H54 (cell line): ENCODE measurements around the gene POPDC3.

ENCODE experiments used
- DNase-seq: peaks from one replicate; pipeline ENCODE4 v3.0.0; 2011; ENCODE audit warnings: low spot score, mixed read lengths; ENCODE audit not compliant: insufficient read length
- FAIRE-seq: peaks from 3 replicates; lab custom pipeline; 2011; peaks lifted over from hg19 to GRCh38; lab: Jason Lieb, UNC
- POLR2A ChIP-seq: IDR thresholded peaks from 2 replicates; pipeline ENCODE4 v1.6.1; 2011; ENCODE audit warnings: low read depth, mild to moderate bottlenecking, low read length

POPDC3 gene

DNA sequence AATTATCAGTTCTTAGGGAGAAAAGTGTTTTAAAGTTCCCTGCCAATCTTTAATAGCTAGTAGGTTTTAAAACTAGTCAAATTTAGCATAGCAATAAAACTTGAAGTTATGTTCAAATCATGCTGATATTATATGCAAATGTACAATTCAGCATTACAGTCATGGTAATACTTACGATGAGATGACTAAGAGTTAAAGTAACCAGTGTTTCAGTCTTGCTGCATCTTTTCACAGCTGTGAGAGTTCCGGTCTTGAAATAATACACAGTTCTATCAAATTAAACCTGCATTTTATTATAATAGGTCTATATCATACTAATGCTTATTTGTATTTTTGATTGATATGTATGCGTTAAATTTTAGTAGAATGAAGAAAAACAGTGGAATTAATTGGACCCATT lies 26.1 kb downstream of the POPDC3 start:
- DNase-seq (no peak), FAIRE-seq (no peak)
- no peak for TF ChIP-seq POLR2A

DNA sequence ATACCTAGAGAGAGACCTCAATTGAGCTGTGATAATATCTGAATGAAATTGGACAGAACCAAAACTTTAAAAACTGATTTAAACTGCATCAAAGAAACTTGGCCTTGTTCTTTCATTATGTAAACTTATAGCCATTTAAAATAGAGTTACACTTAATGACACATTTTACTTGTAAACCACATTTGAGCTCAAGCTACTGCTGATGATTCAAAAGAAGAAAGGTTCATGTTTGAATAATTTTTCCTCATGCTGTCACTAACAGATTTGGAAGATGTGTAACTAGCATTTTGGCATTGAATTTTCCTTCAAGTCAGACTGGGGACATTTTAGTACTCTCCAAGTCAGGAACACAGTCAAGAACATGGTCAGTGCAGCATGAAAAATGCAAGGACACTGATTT lies 26.9 kb downstream of the POPDC3 start:
- FAIRE-seq (no peak), DNase-seq (no peak)
- TF ChIP-seq POLR2A = no peak

DNA sequence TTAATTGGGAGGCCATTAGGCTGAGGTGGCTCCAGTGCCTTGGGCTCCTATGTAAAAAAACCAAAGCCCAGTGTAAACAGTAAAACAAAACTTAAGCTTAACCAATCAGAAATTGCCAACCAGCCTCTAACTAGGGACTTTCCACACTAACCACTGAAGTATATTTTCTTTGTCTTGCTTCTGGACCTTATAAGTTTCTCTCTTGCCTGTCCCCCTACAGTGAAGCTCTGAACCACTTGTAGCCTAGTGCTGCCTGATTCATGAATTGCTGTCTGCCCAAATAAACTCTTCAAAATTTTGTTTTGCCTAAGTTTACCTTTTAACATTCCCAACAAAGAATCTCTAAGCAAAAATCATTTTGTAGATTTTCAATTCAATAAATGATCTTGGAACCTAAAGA lies 28.2 kb downstream of the POPDC3 start:
- no peak for FAIRE-seq
- DNase-seq = no peak
- no peak for TF ChIP-seq POLR2A

DNA sequence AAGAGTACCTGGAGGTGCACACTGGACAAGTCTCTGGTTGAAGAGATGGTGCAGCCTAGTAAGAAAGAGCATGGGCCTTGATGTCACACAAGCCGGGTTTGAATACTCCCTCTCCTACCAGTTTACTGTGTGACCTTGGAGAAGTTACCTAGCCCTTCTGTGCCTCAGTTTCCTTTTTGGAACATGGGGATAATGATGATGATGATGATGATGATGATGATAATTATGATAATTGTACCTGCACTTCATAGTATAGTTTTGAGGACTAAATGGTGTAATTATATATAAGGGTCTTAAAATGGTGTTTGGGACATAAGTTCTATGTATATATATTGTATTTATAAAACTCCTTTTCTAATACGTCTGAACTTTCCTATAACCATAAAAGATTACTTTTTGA lies 41.7 kb downstream of the POPDC3 start:
- FAIRE-seq (no peak), DNase-seq (no peak)
- TF ChIP-seq POLR2A = no peak

DNA sequence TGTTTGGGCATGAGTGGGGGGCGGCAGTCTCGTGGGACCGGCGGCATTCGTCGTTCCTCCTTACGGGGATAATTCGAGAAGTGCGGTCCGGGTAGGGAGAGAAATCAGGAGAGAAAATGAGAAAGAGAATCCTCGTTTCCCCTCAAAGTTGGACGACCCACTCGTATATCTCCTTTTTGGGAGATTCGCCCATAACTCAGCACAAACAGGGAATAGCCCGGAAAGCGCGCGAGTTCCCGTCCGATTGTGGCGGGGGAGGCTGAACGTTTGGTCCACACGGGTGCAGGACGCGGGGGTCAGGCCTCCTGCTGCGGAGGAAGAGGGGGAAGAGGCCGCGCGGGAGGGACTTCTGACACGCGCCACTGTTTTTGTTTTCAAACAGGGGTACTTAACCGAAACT lies 42.4 kb downstream of the POPDC3 start:
- FAIRE-seq = no peak
- no peak for TF ChIP-seq POLR2A

DNA sequence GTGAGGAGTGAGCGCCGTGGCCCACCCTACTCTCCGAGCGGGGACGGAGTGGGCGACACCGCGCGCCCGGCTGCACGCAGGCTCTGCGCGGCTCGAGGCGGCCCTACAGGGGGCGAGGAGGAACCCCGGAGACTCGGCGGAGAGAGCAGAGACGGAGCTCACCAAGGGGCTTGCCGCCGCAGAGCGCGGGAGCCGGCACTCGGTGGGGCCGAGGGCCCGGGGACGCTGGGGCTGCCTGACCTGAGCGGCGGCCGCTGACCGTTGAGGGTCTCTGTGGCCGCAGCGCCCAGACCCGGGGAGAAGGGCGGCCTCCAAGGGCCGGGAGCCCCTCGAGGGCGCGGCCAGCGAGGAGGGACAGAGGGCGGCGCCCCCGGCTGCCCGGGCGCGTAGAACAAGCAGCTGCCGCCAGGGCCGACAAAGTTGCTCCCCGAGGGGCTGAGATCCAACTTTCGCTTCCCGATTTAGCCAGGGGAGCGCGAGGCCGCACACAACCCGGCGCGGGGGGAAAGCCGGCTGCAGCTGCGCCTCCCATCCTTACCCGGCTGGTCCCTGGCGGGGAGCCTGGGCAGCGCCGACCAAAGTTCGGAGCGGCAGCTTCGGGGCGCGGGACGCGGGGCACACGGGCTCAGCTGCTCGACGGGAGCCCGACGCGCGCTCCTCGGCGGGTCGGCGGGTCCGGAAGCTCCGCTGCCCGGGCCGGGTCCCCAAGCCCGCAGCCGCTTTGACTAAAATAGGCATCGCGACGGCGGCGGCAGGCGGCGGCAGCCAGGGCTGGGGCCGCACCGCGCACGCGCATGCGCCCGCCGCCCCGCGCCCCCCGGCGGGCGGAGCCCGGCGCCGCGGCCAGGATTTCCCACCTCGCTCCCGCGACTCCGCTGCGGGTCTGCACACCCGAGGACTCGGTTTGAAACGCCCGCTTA lies 43.1 kb downstream of the POPDC3 start:
- DNase-seq = peak; percentile 16
- peak; percentile 14; the same call in 1 of the 2 replicates for TF ChIP-seq POLR2A
- FAIRE-seq = no peak

More for the DNA sequence above, 42.4 kb downstream of the POPDC3 start:
- no peak for DNase-seq

DNA sequence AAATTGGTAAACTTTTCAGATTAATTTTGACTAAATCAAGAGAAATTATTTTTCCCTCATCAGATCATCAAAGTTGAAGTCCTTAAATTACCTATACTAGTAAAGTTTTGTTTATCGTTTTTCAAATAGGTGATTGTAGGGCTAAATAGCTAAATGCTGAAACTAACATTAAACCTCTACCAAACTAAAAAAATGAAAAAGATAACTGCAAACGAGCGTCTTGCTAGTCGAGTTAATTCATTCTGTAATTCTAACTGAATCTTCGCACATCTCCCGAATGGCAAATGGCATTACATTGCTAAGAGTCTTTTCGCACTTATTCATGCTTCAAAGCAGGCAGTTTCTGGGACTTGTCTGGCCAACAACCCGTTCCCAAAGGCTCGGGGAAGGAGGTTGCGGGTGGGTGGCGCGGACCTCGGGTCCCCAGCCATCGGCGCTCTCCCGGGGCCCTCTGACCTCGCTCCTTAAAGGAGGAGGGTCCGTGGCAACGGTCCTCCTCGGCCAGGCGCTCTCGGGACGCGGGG lies 43.8 kb downstream of the POPDC3 start:
- no peak for FAIRE-seq

DNA sequence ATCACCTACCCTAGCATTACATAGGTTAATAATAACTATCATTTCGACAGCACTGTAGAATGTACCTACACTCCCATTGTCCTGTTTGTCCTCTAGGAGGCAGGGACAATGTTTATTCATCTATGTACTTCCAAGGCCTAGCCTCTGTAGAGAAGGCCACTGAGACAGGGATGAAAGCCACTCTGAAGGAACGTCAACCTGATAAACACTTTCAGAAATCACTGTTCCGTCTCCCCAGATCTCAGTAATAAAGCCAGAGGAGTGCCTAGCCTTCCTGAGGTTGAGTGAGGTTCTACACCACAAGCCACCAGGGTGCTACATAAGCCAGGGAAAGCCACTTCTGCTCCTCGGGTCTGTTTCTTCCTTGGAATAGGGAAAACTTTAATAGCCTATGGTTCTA lies 44.8 kb downstream of the POPDC3 start:
- FAIRE-seq = no peak
- no peak for TF ChIP-seq POLR2A
- no peak for DNase-seq

More for the DNA sequence above, 43.8 kb downstream of the POPDC3 start:
- no peak for TF ChIP-seq POLR2A
- no peak for DNase-seq

DNA sequence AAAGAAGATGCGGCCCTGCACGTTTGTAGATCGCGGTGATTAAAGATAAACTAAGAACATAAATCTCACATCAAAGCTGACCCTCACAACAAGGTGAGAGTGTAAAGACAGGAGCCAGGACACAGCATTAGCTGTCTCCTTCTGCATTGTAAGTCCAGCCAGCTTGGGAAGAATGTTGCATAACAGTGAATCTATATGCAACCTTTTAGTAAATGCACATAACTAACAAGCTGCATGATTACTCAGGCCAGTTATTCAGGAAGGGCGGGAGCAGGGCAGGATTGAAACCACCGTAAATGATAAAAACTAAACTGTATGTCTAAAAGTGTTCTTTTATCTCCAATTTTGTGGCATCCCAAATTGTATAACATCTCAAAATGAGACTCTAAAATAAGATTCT lies 57.1 kb downstream of the POPDC3 start:
- FAIRE-seq (no peak), DNase-seq (no peak)
- TF ChIP-seq POLR2A = no peak

DNA sequence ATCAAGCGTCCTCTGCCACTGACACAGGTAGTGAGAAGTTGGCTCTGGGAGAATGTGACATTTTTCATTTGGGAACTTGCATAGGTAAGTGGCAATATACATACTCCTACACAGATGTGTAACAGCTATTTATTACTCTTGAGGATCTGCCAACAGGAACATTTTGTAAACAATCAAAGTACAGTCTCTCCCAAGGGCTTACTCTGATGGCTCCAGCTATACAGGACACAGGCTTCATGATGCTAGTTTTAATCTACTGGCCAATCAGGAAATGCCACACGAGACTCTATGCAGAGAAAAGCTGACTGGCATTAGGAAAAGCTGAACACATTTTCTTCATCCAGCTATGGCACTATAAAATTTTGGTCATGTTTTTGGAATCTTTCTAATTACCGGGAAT lies 57.8 kb downstream of the POPDC3 start:
- FAIRE-seq = no peak
- no peak for DNase-seq
- TF ChIP-seq POLR2A = no peak

DNA sequence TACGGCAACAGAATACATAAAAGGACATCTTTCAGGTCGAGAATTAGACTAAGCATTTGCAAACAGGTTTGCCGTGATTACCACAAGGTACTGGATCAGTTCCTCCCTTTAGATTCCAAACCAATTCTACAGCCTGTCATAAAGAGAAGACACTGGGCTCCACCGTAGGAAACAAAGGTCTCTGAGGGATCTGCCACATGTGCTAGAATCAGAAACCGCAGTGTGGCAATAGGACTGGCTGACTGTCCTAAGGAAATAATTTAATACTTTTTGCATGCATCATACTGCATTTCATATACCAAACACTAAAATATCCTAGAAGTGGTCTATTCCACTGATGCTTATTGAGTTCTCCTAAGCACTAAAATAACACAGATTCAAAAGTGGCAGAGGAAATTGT lies 59.2 kb downstream of the POPDC3 start:
- DNase-seq (no peak), FAIRE-seq (no peak)
- no peak for TF ChIP-seq POLR2A

DNA sequence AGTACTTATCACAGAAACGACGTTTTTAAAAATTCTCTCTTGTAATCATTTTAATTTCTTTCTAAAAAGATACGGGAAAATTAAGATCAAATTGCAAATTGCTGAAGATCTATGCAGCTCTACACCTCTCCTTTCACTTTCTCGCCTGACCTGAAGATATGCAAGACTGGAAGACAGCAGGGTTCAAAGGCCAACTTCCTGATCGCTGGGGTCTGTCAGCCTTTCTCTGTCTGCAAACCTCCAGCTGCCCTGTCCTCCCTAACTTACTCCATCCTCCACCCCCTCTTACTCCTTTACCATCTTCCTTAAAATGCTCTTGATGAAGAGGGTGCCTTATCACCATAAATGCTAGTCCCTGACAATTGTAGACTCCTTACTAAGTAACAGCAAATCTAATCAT lies 63.7 kb downstream of the POPDC3 start:
- TF ChIP-seq POLR2A = no peak
- DNase-seq = no peak
- FAIRE-seq = no peak

DNA sequence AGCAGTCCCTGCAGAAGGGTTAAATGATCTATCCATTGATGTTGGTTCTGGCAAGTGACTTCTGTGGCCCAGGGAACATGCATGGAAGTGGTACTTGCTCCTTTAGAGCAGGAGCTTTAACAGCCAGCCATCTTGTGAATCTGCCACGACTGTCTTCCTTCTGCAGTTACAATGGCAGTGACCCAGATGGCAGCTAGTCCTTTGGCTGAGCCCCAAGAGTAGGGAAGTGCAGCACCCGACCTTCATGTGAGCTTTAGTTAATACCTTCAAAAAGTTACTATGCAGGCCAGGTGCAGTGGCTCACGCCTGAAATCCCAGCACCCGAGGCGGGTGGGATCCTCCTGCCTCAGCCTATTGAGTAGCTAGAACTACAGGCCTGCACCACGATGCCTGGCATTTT lies 66.4 kb downstream of the POPDC3 start:
- DNase-seq = no peak
- no peak for TF ChIP-seq POLR2A
- no peak for FAIRE-seq

DNA sequence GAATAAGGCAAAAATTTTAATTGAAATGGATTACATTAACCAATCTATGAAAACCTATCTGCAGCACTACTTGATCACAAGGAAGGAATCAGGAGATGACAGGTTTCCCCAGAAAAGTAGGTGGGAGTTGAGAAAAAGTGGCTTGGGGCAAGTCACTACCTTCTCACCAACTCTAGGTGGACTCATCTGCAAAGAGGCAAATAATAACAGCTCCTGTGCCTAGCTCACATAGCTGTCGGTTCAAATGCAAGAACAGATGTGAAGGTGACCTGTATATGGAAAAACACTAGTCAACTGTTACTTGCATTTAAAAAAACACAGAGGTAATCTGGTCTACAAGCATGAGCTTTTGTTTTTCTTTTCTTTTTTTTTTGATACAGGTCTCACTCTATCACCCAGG lies 67.2 kb downstream of the POPDC3 start:
- DNase-seq = no peak
- no peak for TF ChIP-seq POLR2A
- FAIRE-seq = no peak

DNA sequence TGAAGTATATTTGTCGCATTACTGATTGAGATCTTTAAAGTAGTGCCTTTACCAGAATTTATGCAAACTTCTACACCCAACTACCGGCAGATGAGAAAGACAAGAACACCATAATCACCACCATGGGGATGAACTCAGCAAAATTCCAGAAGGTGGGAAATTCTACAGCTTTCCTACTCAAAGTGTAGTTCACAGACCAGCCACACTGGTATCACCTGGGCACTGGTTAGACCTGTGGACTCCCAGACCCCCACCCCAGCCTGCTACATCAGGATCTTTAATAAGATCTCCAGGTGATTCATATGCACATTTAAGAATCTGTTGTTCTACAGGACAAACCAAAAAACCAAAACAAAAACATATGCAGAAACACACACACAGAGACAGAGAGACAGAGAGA lies 67.9 kb downstream of the POPDC3 start:
- DNase-seq = no peak
- no peak for FAIRE-seq
- no peak for TF ChIP-seq POLR2A

DNA sequence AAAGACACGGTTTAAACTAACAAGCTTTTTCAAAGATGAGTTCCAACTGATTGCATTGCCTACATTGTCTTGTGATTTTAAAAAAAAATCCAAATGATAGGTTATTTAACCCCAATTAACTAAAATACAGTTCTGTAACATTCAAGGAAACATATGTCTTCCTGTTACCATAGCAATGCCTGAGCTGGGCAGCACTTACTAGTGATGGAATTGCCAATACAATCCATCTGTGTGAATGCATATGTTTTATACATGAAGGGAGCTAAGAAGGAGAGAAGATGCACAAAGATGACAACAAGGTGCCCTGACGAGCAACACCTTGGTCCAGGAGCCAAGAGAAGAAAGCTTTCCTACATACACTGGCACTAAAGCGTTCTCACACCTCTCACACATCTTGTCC lies 68.7 kb downstream of the POPDC3 start:
- TF ChIP-seq POLR2A = no peak
- FAIRE-seq (no peak), DNase-seq (no peak)
